ENCODE measurements around the gene KIF3C.
"Not testable (repeated sequence)": the region's sequence is repeated elsewhere in the genome, so short reads cannot be mapped to it uniquely, and the experiment has no call there.

KIF3C gene

DNA sequence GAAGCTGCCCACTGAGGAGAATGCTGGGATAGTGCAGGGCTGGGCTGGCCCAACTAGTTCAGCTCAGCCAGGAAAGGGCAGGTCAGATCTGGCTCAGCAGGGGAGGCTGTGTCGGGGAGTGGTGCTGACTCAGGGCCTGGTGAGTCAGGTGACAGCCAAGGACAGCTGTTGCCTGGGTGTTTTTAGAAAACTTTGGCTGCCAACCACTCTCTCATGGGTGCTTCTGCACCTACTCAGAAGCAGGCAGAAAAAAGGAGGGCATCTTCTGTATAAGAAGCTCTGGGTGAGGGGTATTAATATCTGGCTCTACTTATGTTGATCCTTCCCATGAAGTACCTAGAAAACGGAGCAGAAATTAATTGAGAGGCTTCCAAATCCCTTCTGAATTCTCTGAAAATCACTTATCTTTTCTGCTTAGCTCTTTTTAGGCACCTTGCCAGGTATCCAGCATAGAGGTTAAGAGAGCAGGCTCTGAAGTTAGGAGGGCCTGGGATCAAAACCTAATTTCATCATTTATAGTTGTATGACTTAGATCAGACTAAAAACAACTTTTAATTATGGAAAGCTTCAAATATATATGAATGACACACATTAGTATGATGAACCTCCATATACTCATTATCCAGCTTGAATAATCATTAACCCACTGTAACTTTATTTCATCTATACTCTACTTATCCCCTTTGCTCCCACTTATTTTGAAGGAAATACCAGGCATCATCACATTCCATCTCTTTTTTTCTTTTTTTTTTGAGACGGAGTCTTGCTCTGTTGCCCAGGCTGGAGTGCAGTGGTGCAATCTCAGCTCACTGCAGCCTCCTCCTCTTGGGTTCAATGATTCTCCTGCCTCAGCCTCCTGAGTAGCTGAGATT lies 36.1 kb upstream of the KIF3C start:
- DNase-seq, result peak; percentile 85
- H3K36me3 ChIP-seq (ENCODE audit: control insufficient read depth, insufficient read depth, low read length), result no peaks in the 10 kb centered on the region
- H2BK5ac ChIP-seq (ENCODE audit: low read length), result no peak overlapping the region
- no peak overlapping the region for H3K4me2 ChIP-seq (ENCODE audit: low read length)
- no peaks in the 10 kb centered on the region for H3K4me1 ChIP-seq (ENCODE audit: control insufficient read depth, low read depth, low read length)
- H2AK5ac ChIP-seq (ENCODE audit: low read length), result no peak overlapping the region
- no peak overlapping the region for H2BK15ac ChIP-seq (replicated peaks; ENCODE audit: low read depth)
- no peak overlapping the region for H3K4ac ChIP-seq (ENCODE audit: low read depth, low read length)
- H3K23ac ChIP-seq (ENCODE audit: low read length), result no peak overlapping the region
- no CpG with 5 or more reads among the region's 3 CpGs for WGBS (ENCODE audit: extremely low coverage, insufficient coverage, low lambda C conversion rate)
- no peak overlapping the region for H3K9ac ChIP-seq (ENCODE audit: low read length)
- no peak overlapping the region for H3K27ac ChIP-seq (ENCODE audit: low read depth, low read length)
- H4K8ac ChIP-seq (ENCODE audit: low read depth, low read length), result no peak overlapping the region
- H3K27me3 ChIP-seq (ENCODE audit: insufficient read depth, low read length, poor library complexity), result no peaks in the 10 kb centered on the region
- no peak overlapping the region for H4K5ac ChIP-seq (ENCODE audit: low read length)
- H3K79me2 ChIP-seq (ENCODE audit: control insufficient read depth, insufficient read depth, low read length), result no peaks in the 10 kb centered on the region
- no peaks in the 10 kb centered on the region for H3K79me1 ChIP-seq (ENCODE audit: low read length)
- no peak overlapping the region for H2BK120ac ChIP-seq (ENCODE audit: low read depth, low read length)
- H3K4me3 ChIP-seq (ENCODE audit: low read length), result no peak overlapping the region
- H3K56ac ChIP-seq (ENCODE audit: low read length), result no peak overlapping the region
- no peak overlapping the region for H3K18ac ChIP-seq (ENCODE audit: low read length)

DNA sequence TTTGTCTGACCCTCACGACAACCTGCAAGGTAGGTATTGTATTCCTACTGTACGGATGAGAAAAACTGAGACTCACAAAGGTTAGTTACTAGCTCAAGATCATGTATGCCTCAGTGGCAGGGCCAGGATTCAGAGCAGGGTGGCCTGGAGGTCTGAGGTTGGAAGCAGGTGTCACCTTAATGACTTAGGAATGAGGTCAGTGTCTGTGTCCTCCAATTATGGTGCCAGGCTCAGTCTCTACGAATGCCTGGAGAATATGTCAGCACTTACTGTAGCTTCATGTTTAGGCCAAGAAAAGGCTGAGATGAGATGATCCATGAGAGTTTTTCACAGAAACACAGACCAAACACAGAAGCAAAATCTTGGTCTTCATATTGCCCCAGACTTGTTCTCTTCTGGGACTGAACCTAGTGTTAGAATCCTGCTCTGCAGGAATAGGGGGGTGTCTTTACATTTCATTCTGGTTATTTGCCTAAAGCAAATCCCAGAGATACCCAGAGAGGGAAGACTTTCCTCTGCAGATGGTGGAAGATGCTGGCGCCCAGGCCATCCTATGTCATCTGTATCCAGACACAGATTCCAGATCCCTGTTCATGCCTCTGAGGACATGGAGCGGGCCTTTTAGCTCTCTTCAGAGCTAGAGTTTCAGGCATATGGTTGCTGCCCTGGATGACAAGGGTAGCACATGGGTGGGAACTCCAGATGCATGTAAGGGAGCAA lies 35.3 kb upstream of the KIF3C start:
- Histone ChIP-seq H3K4me2 (ENCODE audit: low read length) (no peak overlapping the region), H3K18ac (ENCODE audit: low read length) (no peak overlapping the region), H3K56ac (ENCODE audit: low read length) (no peak overlapping the region), H2BK5ac (ENCODE audit: low read length) (no peak overlapping the region), H3K4me3 (ENCODE audit: low read length) (no peak overlapping the region), H3K36me3 (ENCODE audit: control insufficient read depth, insufficient read depth, low read length) (no peaks in the 10 kb centered on the region), H3K79me2 (ENCODE audit: control insufficient read depth, insufficient read depth, low read length) (no peaks in the 10 kb centered on the region), H3K23ac (ENCODE audit: low read length) (no peak overlapping the region), H2AK5ac (ENCODE audit: low read length) (no peak overlapping the region), H4K5ac (ENCODE audit: low read length) (no peak overlapping the region), H3K4ac (ENCODE audit: low read depth, low read length) (no peak overlapping the region), H3K27me3 (ENCODE audit: insufficient read depth, low read length, poor library complexity) (no peaks in the 10 kb centered on the region), H3K4me1 (ENCODE audit: control insufficient read depth, low read depth, low read length) (no peaks in the 10 kb centered on the region), H3K79me1 (ENCODE audit: low read length) (no peaks in the 10 kb centered on the region), H3K27ac (ENCODE audit: low read depth, low read length) (no peak overlapping the region), H4K8ac (ENCODE audit: low read depth, low read length) (no peak overlapping the region), H3K9ac (ENCODE audit: low read length) (no peak overlapping the region), H2BK120ac (ENCODE audit: low read depth, low read length) (no peak overlapping the region), H2BK15ac (replicated peaks; ENCODE audit: low read depth) (no peak overlapping the region)
- WGBS (ENCODE audit: extremely low coverage, insufficient coverage, low lambda C conversion rate), result no CpG with 5 or more reads among the region's 5 CpGs
- DNase-seq, result no peak

DNA sequence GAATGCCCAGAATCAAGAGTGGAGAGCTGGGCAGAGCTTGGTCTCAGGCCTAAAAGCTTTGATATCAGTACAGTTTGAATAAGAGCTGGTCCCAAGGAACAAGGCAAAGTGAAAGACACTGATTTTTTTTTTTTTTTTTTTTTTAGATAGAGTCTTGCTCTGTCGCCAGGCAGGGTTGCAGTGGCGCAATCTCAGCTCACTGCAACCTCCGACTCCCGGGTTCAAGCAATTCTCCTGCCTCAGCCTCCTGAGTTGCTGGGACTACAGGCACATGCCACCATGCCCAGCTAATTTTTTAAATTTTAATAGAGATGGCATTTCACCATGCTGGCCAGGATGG lies 34.4 kb upstream of the KIF3C start:
- H3K4me1 ChIP-seq (ENCODE audit: control insufficient read depth, low read depth, low read length); H3K9ac ChIP-seq (ENCODE audit: low read length); H3K23ac ChIP-seq (ENCODE audit: low read length); H3K18ac ChIP-seq (ENCODE audit: low read length); H3K36me3 ChIP-seq (ENCODE audit: control insufficient read depth, insufficient read depth, low read length); H4K5ac ChIP-seq (ENCODE audit: low read length); H3K4me3 ChIP-seq (ENCODE audit: low read length); H2BK5ac ChIP-seq (ENCODE audit: low read length); H3K79me2 ChIP-seq (ENCODE audit: control insufficient read depth, insufficient read depth, low read length); H2BK15ac ChIP-seq (replicated peaks; ENCODE audit: low read depth); H3K56ac ChIP-seq (ENCODE audit: low read length); DNase-seq; H3K79me1 ChIP-seq (ENCODE audit: low read length); H3K27me3 ChIP-seq (ENCODE audit: insufficient read depth, low read length, poor library complexity); H2AK5ac ChIP-seq (ENCODE audit: low read length); H3K4me2 ChIP-seq (ENCODE audit: low read length); H4K8ac ChIP-seq (ENCODE audit: low read depth, low read length); H3K4ac ChIP-seq (ENCODE audit: low read depth, low read length); H3K27ac ChIP-seq (ENCODE audit: low read depth, low read length); H2BK120ac ChIP-seq (ENCODE audit: low read depth, low read length): not testable (repeated sequence)
- no CpG with 5 or more reads among the region's 4 CpGs for WGBS (ENCODE audit: extremely low coverage, insufficient coverage, low lambda C conversion rate)

DNA sequence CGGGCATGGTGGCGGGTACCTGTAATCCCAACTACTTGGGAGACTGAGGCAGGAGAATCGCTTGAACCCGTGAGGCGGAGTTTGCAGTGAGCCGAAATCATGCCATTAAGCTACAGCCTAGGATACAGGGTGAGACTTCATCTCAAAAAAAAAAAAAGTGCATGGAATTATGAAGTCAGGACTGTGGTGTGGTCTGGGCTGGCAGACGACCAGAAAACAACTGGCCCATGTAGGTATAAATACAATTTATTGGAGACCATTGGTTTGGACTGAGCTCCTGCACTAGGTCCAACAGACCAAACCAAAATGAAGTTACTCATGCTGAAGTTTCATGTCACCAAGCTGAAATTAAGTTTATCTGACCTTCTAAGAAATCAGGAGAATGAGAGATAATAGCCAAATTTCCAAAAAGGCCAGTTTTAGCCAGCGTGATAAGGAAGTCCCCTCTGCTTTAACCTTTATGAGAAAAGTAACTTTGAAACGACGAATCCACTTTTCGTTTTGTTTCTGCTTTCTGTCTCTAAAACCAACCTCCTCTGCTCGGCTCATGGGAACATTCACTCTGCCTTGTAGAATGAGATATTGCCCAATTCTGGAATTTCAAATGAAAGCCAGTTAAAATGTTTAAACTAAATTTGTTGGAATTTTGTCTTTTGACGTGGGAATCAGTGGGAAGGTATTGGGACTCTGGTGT lies 33.9 kb upstream of the KIF3C start:
- no peak overlapping the region for H3K9ac ChIP-seq (ENCODE audit: low read length)
- no peak overlapping the region for H2BK120ac ChIP-seq (ENCODE audit: low read depth, low read length)
- no peak overlapping the region for H2BK5ac ChIP-seq (ENCODE audit: low read length)
- no peak overlapping the region for H4K8ac ChIP-seq (ENCODE audit: low read depth, low read length)
- no CpG with 5 or more reads among the region's 13 CpGs for WGBS (ENCODE audit: extremely low coverage, insufficient coverage, low lambda C conversion rate)
- H3K23ac ChIP-seq (ENCODE audit: low read length), result no peak overlapping the region
- H3K36me3 ChIP-seq (ENCODE audit: control insufficient read depth, insufficient read depth, low read length), result no peaks in the 10 kb centered on the region
- H3K4me3 ChIP-seq (ENCODE audit: low read length), result no peak overlapping the region
- H3K27ac ChIP-seq (ENCODE audit: low read depth, low read length), result no peak overlapping the region
- no peak overlapping the region for H2AK5ac ChIP-seq (ENCODE audit: low read length)
- no peak overlapping the region for H2BK15ac ChIP-seq (replicated peaks; ENCODE audit: low read depth)
- H3K27me3 ChIP-seq (ENCODE audit: insufficient read depth, low read length, poor library complexity), result no peaks in the 10 kb centered on the region
- DNase-seq, result no peak
- H3K4me1 ChIP-seq (ENCODE audit: control insufficient read depth, low read depth, low read length), result peaks cover 6% of the 10 kb centered on the region
- no peak overlapping the region for H3K18ac ChIP-seq (ENCODE audit: low read length)
- H3K79me2 ChIP-seq (ENCODE audit: control insufficient read depth, insufficient read depth, low read length), result no peaks in the 10 kb centered on the region
- H3K4me2 ChIP-seq (ENCODE audit: low read length), result no peak overlapping the region
- no peaks in the 10 kb centered on the region for H3K79me1 ChIP-seq (ENCODE audit: low read length)
- H3K4ac ChIP-seq (ENCODE audit: low read depth, low read length), result no peak overlapping the region
- no peak overlapping the region for H4K5ac ChIP-seq (ENCODE audit: low read length)
- H3K56ac ChIP-seq (ENCODE audit: low read length), result no peak overlapping the region

DNA sequence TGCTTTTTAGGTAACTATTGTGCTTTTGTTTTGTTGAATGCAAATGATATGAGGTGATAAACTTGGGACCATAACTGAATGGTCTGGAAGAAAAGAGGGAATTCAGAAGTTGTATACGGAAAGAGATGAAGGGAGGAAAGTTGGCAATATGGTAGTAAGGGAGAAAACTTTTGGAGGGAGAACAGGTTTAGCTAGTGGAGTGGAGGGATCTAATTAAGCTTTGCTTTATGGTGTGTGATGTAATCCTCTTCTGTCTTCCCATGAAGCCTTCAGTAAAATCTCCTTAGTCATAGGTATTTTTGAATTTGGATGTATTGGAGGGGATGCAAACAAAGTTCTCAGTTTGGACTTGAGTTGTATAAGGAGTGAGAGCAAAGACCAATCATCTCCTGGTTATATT lies 31.4 kb upstream of the KIF3C start:
- H3K79me1 ChIP-seq (ENCODE audit: low read length), result no peaks in the 10 kb centered on the region
- H3K27me3 ChIP-seq (ENCODE audit: insufficient read depth, low read length, poor library complexity), result no peaks in the 10 kb centered on the region
- no peak overlapping the region for H3K18ac ChIP-seq (ENCODE audit: low read length)
- WGBS (ENCODE audit: extremely low coverage, insufficient coverage, low lambda C conversion rate), result 100% methylated on average over 1 of the region's 1 CpG
- H3K23ac ChIP-seq (ENCODE audit: low read length), result no peak overlapping the region
- H4K5ac ChIP-seq (ENCODE audit: low read length), result no peak overlapping the region
- no peak overlapping the region for H4K8ac ChIP-seq (ENCODE audit: low read depth, low read length)
- no peak overlapping the region for H2AK5ac ChIP-seq (ENCODE audit: low read length)
- no peak overlapping the region for H3K4me2 ChIP-seq (ENCODE audit: low read length)
- H3K4ac ChIP-seq (ENCODE audit: low read depth, low read length), result no peak overlapping the region
- no peak overlapping the region for H2BK15ac ChIP-seq (replicated peaks; ENCODE audit: low read depth)
- H3K4me3 ChIP-seq (ENCODE audit: low read length), result no peak overlapping the region
- no peak overlapping the region for H2BK120ac ChIP-seq (ENCODE audit: low read depth, low read length)
- DNase-seq, result no peak
- no peak overlapping the region for H3K27ac ChIP-seq (ENCODE audit: low read depth, low read length)
- H2BK5ac ChIP-seq (ENCODE audit: low read length), result no peak overlapping the region
- H3K36me3 ChIP-seq (ENCODE audit: control insufficient read depth, insufficient read depth, low read length), result no peaks in the 10 kb centered on the region
- peaks cover 6% of the 10 kb centered on the region for H3K4me1 ChIP-seq (ENCODE audit: control insufficient read depth, low read depth, low read length)
- no peaks in the 10 kb centered on the region for H3K79me2 ChIP-seq (ENCODE audit: control insufficient read depth, insufficient read depth, low read length)
- H3K56ac ChIP-seq (ENCODE audit: low read length), result no peak overlapping the region
- no peak overlapping the region for H3K9ac ChIP-seq (ENCODE audit: low read length)

Measured in mesendoderm (in vitro differentiated cells).